ENCODE measurements around the gene SP1.

GRCh38 chr12:53338017-53338416 is 42.0 kb upstream of the SP1 start:
- TF ChIP-seq CTCF (IDR thresholded peaks at IDR 0.05; ENCODE audit: low read depth, low read length) = no peak
- TF ChIP-seq POLR2A (IDR thresholded peaks at IDR 0.05; ENCODE audit: extremely low read depth, insufficient read length) = no peak
- TF ChIP-seq MAX (IDR thresholded peaks at IDR 0.05; ENCODE audit: low read depth, low read length) = no peak
- TF ChIP-seq MYC (IDR thresholded peaks at IDR 0.05; ENCODE audit: low read depth, low read length) = no peak
